Measurements from ENCODE around the gene CCNC. TPM values are rescaled to one million over a fixed set of nuclear protein-coding genes. Genes with fewer than 3 reads are reported as not detected.

The CCNC gene
- total RNA-seq (2022; extraction: Qiagen RNA extraction; ENCODE audit: low read depth) = 27.0 to 35.6 TPM (median 31.1 TPM) in 5 replicates

DNA sequence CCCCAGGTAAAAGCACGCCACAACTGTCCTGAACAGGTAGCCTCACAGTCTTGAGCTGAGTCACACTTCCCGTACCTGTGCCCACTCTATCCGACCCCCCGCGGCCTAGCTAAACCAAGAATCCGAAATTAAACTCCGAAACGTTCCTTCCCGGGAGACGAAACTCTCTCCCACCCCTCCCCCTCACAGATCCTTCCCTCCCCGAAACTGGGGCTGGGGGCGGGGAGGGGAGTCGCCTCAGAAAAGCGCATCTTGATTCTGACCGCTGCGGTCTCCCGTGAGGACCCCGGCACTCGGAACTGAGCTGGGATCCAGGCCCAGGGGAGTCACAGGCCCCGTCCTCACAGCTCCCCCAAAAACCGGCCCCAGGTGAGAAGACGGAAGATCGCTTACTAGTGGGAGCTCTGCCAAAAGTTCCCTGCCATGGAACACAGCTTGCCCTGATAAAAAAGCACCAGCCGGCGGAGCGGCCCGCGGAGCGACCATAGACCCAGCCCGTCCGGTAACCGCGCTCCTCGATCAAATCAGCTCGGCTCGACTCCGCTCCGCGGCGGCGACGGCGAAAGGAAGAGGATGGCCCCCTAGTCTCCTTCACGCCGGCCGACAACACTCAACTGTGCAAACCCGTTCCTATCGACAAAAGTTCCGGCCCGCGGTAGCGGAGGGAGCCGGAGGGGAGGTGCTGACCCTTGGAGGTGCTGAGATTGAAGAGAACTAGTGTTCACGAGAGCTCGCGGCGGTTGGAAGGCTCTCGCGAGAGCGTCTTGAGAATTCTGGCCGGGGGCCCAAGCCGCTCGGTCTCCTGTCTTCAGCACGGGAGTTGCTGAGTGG lies at the start of gene CCNC:
CCNC (minus strand) TSS at position 558 of the 831 bp plus-strand sequence; CDS start at position 425, 133 bp downstream.

GRCh38 chr6:99606656-99607415 lies 38.4 kb upstream of the CCNC start, which contains the start of gene PRDM13:
Gene PRDM13 (plus strand): TSS chr6:99606833. CDS start chr6:99607035, 202 bp downstream.

Other genes with a start within 250 kb of the CCNC start
- gene FAXC, start 219.0 kb downstream of the CCNC start, total RNA-seq (2022; extraction: Qiagen RNA extraction; ENCODE audit: low read depth) = 6.1 to 7.4 TPM (median 6.8 TPM) in 5 replicates
- 10.1 to 12.5 TPM (median 10.7 TPM) in 5 replicates for gene COQ3, start 174.5 kb downstream of the CCNC start, total RNA-seq (2022; extraction: Qiagen RNA extraction; ENCODE audit: low read depth)
- 18.3 to 31.9 TPM (median 27.1 TPM) in 5 replicates for gene PNISR, start 143.4 kb downstream of the CCNC start, total RNA-seq (2022; extraction: Qiagen RNA extraction; ENCODE audit: low read depth)
- 3.2 to 5.9 TPM (median 5.0 TPM) in 5 replicates for gene USP45, start 53.2 kb downstream of the CCNC start, total RNA-seq (2022; extraction: Qiagen RNA extraction; ENCODE audit: low read depth)
- 0.81 to 1.2 TPM (median 0.87 TPM) in 5 replicates for gene PRDM13, start 38.2 kb upstream of the CCNC start, total RNA-seq (2022; extraction: Qiagen RNA extraction; ENCODE audit: low read depth)